HG03342 (cell line): ENCODE measurements around the gene PVALB.
"Not testable (repeated sequence)": the region's sequence is repeated elsewhere in the genome, so short reads cannot be mapped to it uniquely, and the experiment has no call there.

Source experiments
- ATAC-seq: cut with Tn5 transposase; IDR thresholded peaks from one replicate; pipeline ENCODE4 v1.9.1; 2021; ENCODE audit warnings: mild to moderate bottlenecking, moderate library complexity; ENCODE audit not compliant: unreplicated experiment

The PVALB gene

DNA sequence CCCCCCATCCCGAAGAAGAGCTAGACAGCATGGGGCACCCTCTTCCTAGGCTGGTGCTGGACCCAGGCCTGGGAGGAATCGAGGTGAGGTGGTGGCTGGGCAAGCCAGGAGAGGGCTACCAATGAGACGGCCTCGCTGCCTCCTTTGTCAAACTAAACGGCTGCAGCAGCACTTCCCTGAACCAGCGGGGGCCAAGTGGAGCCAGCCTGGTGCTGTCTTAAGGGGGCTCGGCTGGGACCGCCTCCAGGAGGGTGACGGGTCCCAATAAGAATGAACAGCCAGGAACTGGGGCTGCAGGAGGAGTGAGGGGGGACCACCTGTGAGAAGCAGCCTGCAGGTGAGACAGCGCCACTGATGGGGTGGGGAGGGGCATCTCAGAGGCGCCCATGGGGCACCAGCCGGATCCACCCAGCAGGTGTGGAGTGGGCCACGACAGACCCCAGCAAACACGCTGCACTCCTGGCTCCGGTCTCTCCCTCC is 58.0 kb downstream of the PVALB start:
- ATAC-seq: no peak

DNA sequence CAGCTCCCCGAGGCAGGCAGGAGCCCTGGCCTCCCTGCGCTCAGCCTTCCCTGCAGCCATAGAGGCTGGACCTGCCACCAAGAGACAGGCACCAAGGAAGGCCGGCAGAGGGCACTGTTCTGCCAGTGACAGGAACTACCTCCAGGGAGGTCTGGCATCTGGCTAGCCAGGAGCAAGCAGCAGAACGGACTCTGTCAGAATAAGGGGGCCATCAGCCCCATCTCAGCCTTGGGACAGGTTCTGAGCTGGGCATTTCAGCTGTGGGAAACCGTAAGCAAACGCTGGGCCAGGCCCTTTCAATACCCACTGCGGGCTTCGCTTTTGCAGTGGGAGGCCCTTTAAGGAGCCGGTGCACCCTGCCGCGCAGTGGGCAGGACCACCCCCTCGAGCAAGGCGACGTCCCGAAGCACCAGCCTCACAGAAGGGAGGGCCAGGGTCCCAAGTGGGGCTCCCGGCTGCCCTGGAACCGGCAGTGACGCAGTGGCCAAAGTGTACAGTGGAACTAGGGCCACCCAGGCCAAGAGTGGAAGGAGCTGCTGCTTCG is 59.1 kb downstream of the PVALB start:
- ATAC-seq: no peak

DNA sequence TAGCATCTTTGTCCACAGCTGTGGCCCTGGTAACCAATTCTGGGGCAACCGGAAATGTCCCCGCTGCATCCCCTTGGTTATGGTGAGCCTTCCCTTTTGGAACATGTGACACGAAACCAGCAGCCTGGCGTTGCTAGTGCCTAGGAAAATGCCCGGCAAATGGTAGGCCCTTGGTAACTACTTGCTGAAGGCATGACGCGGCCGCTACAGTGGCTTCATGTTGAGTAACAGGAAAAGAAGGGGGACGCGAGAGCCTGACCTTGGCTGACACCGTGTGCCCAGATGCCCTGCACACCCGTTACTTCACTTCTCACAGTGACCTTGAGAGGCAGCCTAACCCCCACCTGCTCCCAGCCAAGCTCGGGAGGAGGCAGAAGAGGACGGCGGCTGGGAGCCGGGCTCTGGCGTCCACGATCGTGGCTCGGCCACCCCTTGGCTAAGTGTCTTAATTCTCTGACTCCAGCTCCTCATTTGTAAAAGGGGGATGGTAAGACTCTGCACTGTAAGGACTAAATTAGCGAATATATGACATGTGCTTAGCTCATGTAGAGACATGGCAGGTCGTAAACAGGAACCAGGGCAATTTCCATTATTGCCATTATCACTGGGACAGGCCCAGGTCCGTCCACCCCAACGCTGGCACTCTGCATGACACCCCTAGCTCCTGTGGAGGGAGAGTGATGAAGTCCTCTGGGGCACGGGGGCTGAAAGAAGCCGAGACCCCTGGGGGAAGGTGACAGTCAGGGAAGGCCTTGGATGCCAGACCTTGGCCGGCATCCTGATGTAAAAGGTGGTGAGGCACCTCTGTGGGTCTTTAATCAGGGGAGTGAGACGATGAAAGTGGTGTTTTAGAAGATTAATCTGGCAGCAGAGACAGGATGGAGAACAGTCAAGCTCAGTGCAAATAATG is 59.8 kb downstream of the PVALB start:
- ATAC-seq: no peak

DNA sequence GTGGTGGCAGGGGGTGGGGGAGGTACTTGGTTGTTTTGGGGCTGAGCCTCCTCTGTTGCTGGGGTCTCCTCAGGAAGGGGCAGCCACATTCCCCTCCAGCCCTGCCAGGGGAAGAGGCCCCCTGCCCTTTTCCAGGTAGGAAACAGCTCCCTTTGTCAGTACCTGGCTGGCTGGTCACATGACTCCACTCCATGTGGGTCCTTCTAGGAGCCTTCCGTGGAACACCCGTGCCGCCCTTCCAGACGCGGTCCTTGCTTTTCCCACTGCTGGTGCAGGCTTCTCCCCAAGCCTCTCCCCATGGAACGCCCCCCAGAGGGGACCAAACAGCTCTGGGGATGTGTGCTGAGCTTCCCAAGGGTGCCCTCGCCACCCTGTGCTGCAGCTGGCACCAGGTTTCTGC is 60.8 kb downstream of the PVALB start:
- no peak for ATAC-seq

DNA sequence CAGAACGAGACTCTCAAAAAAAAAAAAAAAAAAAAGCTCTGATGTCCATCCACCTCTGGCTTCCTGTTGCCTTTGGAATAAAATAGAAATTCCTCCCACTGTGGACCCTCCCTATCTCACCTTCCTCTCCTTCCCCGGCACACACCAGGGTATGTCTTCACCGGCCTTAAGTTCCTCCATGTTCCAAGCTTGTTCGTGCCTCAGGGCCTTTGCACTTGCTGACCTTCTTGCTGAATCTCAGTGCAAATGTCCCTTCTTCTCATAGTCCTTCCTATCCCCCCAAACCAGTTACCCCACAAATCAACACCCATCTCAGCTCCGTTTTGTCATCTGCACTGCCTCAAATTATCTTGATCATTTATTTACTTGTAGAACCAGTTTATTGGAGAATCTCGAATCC is 61.5 kb downstream of the PVALB start:
- no peak for ATAC-seq

DNA sequence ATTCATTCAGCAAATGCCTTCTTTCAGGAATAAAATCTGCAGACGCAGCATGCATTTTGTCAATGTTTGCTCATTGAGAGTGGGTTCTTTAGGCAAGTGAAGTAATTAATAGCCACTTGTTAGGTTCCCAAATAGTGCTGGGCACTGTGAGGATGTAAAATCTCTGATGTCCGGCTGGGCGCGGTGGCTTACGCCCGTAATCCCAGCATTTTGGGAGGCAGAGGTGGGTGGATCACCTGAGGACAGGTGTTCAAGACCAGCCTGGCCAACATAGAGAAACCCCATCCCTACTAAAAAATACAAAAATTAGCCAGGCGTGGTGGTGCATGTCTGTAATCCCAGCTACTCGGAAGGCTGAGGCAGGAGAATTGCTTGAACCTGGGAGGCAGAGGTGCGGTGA is 62.0 kb downstream of the PVALB start:
- not testable (repeated sequence) for ATAC-seq

DNA sequence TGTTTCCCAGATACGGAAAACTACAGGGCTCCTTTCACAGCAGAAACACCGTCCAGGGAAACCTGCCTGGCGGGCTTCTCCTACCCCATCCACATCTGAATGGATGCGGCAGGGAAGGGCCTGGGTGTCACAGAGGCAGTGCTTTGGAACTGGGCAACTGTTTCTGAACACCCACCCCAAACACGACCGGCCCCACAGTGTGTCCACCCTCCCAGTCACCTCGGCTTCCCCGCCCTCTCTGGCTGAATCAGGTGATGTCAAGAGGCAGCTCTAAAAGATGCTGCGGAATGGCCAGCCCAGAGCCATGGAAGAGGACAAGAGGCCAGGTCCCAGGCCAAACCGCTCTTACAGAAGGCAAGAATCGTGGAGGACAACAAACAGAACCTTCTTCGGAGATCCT is 62.9 kb downstream of the PVALB start:
- no peak for ATAC-seq

DNA sequence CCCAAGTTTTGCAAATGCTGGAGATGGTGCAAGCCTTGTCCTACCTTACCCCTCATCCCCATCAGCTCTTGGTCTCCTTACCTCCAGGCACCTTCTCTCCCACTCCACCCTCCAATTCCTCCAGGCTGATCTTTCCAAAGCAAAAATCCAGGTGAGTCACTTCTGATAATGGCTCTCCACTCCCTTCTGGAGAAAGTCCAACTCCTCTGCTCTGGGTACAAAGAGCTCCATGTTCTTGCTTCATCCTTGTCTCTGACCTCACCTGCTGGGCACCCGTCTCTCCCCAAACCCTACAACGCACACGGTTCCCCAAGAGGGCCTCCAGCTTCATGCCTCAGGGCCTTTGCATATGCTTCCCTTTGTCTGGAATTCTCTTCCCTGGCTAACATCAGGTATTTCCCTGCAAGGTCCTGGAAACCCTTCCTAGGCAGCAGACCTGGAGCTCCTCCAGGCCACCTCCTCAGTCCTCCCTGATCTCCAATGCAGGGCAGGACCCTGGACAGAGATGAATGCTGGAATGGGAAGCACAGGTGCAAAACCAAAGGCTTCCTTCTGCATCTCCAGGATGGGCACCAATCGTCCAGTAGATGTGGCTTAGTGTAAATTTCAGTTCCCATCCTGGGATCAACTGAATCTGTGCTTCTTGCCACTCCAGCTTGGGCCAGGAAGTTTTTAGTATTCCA is 63.6 kb downstream of the PVALB start:
- no peak for ATAC-seq
